Thyroid gland (tissue), 4 donors: ENCODE data around the gene UTS2R. TPM values are rescaled to one million over a fixed set of nuclear protein-coding genes. Genes with fewer than 3 reads are reported as not detected.

ENCODE experiments used
- DNase-seq, 2 donors: peaks; one replicate each; pipeline ENCODE4 v3.0.0-alpha.2; 2019
- H3K27ac ChIP-seq, 3 donors: fragments of 200-600 bp; sonication (generic); 1 replicate in 2 of 3; 2 replicates in 1 of 3; pipeline ENCODE4 v1.5.1; 2016 to 2019; ENCODE audit warnings: mild to moderate bottlenecking in 1 of 3, moderate library complexity in 1 of 3
- H3K27me3 ChIP-seq: fragments of 200-600 bp; sonication (generic); one replicate; pipeline ENCODE4 v1.5.1; 2019
- H3K36me3 ChIP-seq, 2 donors: fragments of 200-600 bp; sonication (generic); one replicate each; pipeline ENCODE4 v1.5.1; 2016 to 2019
- H3K4me1 ChIP-seq, 2 donors: fragments of 200-600 bp; sonication (generic); one replicate each; pipeline ENCODE4 v1.5.1; 2017 to 2019
- H3K4me3 ChIP-seq, 3 donors: fragments of 200-600 bp; sonication (generic); replicated peaks in 1 of 3; 1 replicate in 2 of 3; 2 replicates in 1 of 3; pipeline ENCODE4 v1.5.1; 2016; ENCODE audit warnings: mild to moderate bottlenecking in 1 of 3
- H3K9me3 ChIP-seq: fragments of 200-600 bp; sonication (generic); one replicate; pipeline ENCODE4 v1.5.1; 2017
- CTCF ChIP-seq, 6 experiments: fragments of 200-600 bp in 3 of 6; fragments of 450-650 bp in 3 of 6; sonication (generic) in 3 of 6; IDR thresholded peaks; one replicate each; pipeline ENCODE4 v1.5.1; 2016 to 2019; ENCODE audit warnings: antibody characterized with exemption in 6 of 6, mild to moderate bottlenecking in 2 of 6, inconsistent platforms in 1 of 6, moderate library complexity in 1 of 6
- POLR2A ChIP-seq, 2 donors: fragments of 450-650 bp; IDR thresholded peaks; one replicate each; pipeline ENCODE4 v1.6.1; 2017; ENCODE audit warnings: antibody characterized with exemption in 2 of 2, mild to moderate bottlenecking in 2 of 2, moderate library complexity in 1 of 2
- WGBS, 2 donors: methylation state at CpG; one replicate each; pipeline ENCODE4 v1.1.5; 2017; 5-methylcytosine and 5-hydroxymethylcytosine counted together
- intact Hi-C: fragments of 100-400 bp; cut with DNase I; formaldehyde crosslinking; loops from one replicate; pipeline ENCODE4 v1.15.1; 2023
- total RNA-seq, 4 donors: library from RNA; depleted of rRNA; stranded (reverse); fragments of >200 nt; gene quantifications; one replicate each; pipeline ENCODE4 v1.2.3, GENCODE V29; 2016

The UTS2R gene
- total RNA-seq, 4 donors from 2014 or later, result 0.22 to 6.6 (median 3.9) TPM

GRCh38 chr17:82334622-82335394 lies 36.8 kb upstream of the UTS2R start:
- H3K4me1 ChIP-seq, result peaks cover 31 to 52% of the 10 kb centered on the region in 2 donors
- intact Hi-C loops, result no loop called here
- TF ChIP-seq CTCF (IDR thresholded peaks at IDR 0.05) (no peak), POLR2A (IDR thresholded peaks at IDR 0.05) (no peak)
- H3K27ac ChIP-seq, result peak overlapping the region in 2 of 3 donors; percentile 30 to 74
- H3K36me3 ChIP-seq, result no peaks in the 10 kb centered on the region
- H3K27me3 ChIP-seq, result no peaks in the 10 kb centered on the region
- peak in 1 of 2 donors; percentile 29 for DNase-seq
- H3K4me3 ChIP-seq, result peak overlapping the region in 1 of 3 donors; percentile 34
- WGBS, 2 donors, result 45 to 63% methylated on average over 11 to 16 of the region's 16 CpGs
- H3K9me3 ChIP-seq, result no peaks in the 10 kb centered on the region

- H3K27ac ChIP-seq, result no peak overlapping the region
- H3K36me3 ChIP-seq, result no peaks in the 10 kb centered on the region
- H3K27me3 ChIP-seq, result no peaks in the 10 kb centered on the region
- no peak for TF ChIP-seq CTCF (IDR thresholded peaks at IDR 0.05)
- TF ChIP-seq POLR2A (IDR thresholded peaks at IDR 0.05), result no peak
- intact Hi-C loops, result no loop called here
- no peaks in the 10 kb centered on the region for H3K9me3 ChIP-seq
- H3K4me3 ChIP-seq, result no peak overlapping the region
- WGBS, 2 donors, result 42 to 53% methylated on average over 26 to 29 of the region's 29 CpGs
- DNase-seq, result peak in 1 of 2 donors; percentile 21
- H3K4me1 ChIP-seq, result peaks cover 17 to 26% of the 10 kb centered on the region in 2 donors
Observed at GRCh38 chr17:82338858-82339633, 32.5 kb upstream of the UTS2R start.

GRCh38 chr17:82339634-82340580 lies 31.7 kb upstream of the UTS2R start:
- no peak for DNase-seq
- Histone ChIP-seq H3K27ac (no peak overlapping the region), H3K36me3 (no peaks in the 10 kb centered on the region), H3K9me3 (no peaks in the 10 kb centered on the region), H3K4me3 (no peak overlapping the region), H3K27me3 (no peaks in the 10 kb centered on the region), H3K4me1 (peaks cover 10 to 17% of the 10 kb centered on the region in 2 donors)
- intact Hi-C loops, result no loop called here
- no peak for TF ChIP-seq POLR2A (IDR thresholded peaks at IDR 0.05)
- 49 to 64% methylated on average over 8 to 9 of the region's 10 CpGs for WGBS, 2 donors

DNA sequence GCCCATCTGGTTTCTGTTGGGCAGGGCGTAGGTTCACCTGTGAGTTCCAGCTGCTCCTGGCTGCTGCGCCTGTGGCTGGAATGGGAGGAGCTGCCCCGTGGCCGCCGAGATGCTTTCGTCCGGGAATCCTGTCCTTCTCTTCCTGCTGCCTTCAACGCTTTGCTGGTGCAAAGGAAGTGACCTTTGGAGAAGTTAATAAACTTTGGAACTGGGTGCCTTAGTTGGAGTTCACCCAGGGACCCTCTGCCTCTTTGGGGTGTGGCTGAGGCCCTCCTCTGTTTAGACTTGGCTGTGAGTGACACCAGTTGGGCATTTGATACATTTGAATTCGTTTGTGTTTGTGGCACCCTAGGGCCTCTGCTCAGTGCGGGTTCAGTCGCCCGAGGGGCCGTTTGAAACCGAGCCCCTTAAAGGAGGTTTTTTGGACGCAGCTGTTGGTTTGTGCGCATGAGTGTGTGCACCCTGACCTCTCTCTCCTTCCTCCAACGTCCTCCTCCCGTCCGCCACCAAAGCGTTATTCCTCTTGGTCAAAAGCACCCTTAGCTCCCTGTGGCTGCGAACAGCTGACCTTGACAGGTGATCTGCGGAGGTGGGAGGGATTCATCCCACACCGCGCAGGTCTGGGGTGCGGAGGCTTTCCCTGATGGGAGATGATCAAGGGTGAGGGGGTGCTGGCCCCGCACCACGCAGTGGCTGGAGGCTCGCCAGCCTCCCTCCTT lies 29.0 kb upstream of the UTS2R start:
- Histone ChIP-seq H3K27me3 (no peaks in the 10 kb centered on the region), H3K4me3 (no peak overlapping the region), H3K4me1 (peaks cover 5 to 10% of the 10 kb centered on the region in 2 donors), H3K27ac (no peak overlapping the region), H3K9me3 (no peaks in the 10 kb centered on the region), H3K36me3 (no peaks in the 10 kb centered on the region)
- no peak for TF ChIP-seq POLR2A (IDR thresholded peaks at IDR 0.05)
- TF ChIP-seq CTCF (IDR thresholded peaks at IDR 0.05), result no peak
- no peak for DNase-seq
- intact Hi-C loops, result no loop called here
- WGBS, 2 donors, result 81 to 88% methylated on average over 24 to 28 of the region's 28 CpGs
